ENCODE data around the gene ADAM15.

ADAM15 gene

DNA sequence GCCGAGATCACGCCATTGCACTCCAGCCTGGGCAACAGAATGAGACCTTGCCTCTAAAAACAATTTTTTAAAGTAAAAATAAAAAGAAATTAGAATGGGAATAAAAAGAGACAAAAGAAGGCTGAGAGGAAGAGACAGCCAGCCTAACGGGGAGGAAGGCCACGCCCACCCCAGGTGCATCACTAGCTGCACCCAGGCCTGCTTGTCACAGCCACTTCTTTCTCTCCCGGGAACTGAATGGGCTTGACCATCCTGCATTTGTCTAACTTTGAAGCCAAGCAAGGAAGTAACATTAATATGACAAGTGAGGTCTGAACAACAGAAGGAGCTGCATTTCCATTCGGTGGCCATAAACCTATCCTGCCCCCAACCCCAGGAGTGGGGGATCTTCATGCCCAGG, 55.7 kb downstream of the ADAM15 start:
- H3K79me2 ChIP-seq (ENCODE audit: low read length): no peaks in the 10 kb centered on the region
- no peak overlapping the region for H2AFZ ChIP-seq (ENCODE audit: low read depth, low read length)
- H3K9ac ChIP-seq (ENCODE audit: low read length): no peak overlapping the region
- 0 out of 2 replicates have a peak, but pooled peaks cover 4% of the 10 kb centered on the region for H3K4me1 ChIP-seq (ENCODE audit: low read length)
- no peaks in the 10 kb centered on the region for H3K36me3 ChIP-seq (replicated peaks; ENCODE audit: low read depth, low read length)
- H3K4me2 ChIP-seq (ENCODE audit: low read length): no peak overlapping the region
- no peak overlapping the region for H3K27ac ChIP-seq (ENCODE audit: low read length)
- no peaks in the 10 kb centered on the region for H4K20me1 ChIP-seq (ENCODE audit: insufficient read depth, low read length)
- no peak for TF ChIP-seq EZH2phosphoT487 (IDR thresholded peaks at IDR 0.05; ENCODE audit: low read depth)
- TF ChIP-seq, protein P1, sequence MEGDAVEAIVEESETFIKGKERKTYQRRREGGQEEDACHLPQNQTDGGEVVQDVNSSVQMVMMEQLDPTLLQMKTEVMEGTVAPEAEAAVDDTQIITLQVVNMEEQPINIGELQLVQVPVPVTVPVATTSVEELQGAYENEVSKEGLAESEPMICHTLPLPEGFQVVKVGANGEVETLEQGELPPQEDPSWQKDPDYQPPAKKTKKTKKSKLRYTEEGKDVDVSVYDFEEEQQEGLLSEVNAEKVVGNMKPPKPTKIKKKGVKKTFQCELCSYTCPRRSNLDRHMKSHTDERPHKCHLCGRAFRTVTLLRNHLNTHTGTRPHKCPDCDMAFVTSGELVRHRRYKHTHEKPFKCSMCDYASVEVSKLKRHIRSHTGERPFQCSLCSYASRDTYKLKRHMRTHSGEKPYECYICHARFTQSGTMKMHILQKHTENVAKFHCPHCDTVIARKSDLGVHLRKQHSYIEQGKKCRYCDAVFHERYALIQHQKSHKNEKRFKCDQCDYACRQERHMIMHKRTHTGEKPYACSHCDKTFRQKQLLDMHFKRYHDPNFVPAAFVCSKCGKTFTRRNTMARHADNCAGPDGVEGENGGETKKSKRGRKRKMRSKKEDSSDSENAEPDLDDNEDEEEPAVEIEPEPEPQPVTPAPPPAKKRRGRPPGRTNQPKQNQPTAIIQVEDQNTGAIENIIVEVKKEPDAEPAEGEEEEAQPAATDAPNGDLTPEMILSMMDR (IDR thresholded peaks at IDR 0.05; ENCODE audit: low read depth, low read length): no peak
- H3K9me3 ChIP-seq (ENCODE audit: insufficient read depth, low read length): no peaks in the 10 kb centered on the region
- H3K4me3 ChIP-seq (ENCODE audit: low read length): no peak overlapping the region
- peaks cover 19% of the 10 kb centered on the region for H3K27me3 ChIP-seq (ENCODE audit: low read depth, low read length)

DNA sequence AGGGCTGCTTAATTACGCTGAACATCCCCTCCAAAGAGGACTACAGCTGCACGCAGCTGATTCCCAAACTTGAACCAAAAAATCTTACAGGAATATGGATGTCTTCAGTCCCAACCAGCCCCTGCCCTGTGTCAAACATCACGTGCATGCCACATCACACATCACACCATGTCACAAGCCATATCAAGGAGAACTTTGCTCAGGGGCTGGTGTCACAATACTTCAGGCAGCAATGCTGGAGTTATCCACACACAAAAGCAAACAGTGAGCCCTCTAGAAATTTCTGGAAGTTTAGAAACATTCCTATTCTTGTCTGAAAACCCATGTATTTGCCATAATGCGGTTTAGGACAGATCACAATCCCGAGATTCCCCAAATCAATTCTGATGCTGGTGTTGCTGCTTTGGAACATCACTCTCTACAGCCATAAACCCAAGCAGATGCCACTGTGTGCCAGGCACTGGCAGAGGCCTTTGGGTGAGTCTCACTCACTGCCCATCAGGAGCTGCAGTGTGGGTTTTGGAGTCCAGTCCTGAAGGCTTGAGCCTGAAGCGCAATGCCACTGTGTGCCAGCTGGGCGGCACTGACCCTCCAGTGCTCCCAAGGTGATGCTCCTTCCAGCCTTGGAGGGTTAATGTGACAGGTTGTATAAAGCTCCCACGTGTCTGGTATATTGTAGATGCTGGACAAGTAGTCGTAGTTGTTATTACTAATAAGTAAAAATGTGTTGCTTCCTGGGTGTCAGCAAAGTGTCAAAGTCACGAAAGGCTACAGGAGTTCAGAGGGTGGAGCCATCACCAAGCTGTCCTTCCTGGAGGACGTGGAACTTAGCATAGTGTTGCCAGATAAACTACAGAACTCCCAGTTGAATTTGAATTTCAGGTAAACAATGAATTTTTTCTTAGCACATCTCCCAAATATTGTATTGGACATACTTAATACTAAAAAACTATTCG, 56.5 kb downstream of the ADAM15 start:
- H3K4me1 ChIP-seq (ENCODE audit: low read length): 0 out of 2 replicates have a peak, but pooled peaks cover 4% of the 10 kb centered on the region
- TF ChIP-seq, protein P1 (IDR thresholded peaks at IDR 0.05; ENCODE audit: low read depth, low read length): no peak
- TF ChIP-seq EZH2phosphoT487 (IDR thresholded peaks at IDR 0.05; ENCODE audit: low read depth): no peak
- no peaks in the 10 kb centered on the region for H4K20me1 ChIP-seq (ENCODE audit: insufficient read depth, low read length)
- H2AFZ ChIP-seq (ENCODE audit: low read depth, low read length): no peak overlapping the region
- H3K9ac ChIP-seq (ENCODE audit: low read length): no peak overlapping the region
- H3K27ac ChIP-seq (ENCODE audit: low read length): no peak overlapping the region
- H3K4me3 ChIP-seq (ENCODE audit: low read length): no peak overlapping the region
- no peaks in the 10 kb centered on the region for H3K9me3 ChIP-seq (ENCODE audit: insufficient read depth, low read length)
- no peaks in the 10 kb centered on the region for H3K36me3 ChIP-seq (replicated peaks; ENCODE audit: low read depth, low read length)
- peaks cover 19% of the 10 kb centered on the region for H3K27me3 ChIP-seq (ENCODE audit: low read depth, low read length)
- H3K4me2 ChIP-seq (ENCODE audit: low read length): no peak overlapping the region
- no peaks in the 10 kb centered on the region for H3K79me2 ChIP-seq (ENCODE audit: low read length)

DNA sequence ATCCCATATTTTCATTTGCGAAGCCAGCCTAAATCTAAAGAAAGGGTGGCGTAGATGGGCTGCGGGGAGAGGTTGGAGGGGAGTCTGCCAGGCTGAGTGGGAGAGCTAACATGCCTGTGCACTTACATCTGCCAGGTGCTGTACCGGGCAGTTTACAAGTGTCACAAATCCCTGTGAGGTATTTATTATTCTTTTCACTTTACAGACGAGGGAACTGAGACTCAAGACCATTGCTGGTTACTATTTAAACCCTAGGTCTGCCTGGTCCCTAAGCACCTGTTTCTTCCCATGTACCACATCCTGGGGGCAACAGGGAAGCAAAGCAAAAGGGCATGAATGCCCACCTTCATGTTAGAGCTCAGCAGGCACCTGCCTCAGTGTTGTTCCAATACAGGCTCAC, 57.2 kb downstream of the ADAM15 start:
- H3K9me3 ChIP-seq (ENCODE audit: insufficient read depth, low read length): no peaks in the 10 kb centered on the region
- no peak for TF ChIP-seq EZH2phosphoT487 (IDR thresholded peaks at IDR 0.05; ENCODE audit: low read depth)
- TF ChIP-seq, protein P1 (IDR thresholded peaks at IDR 0.05; ENCODE audit: low read depth, low read length): no peak
- H3K9ac ChIP-seq (ENCODE audit: low read length): no peak overlapping the region
- peaks cover 19% of the 10 kb centered on the region for H3K27me3 ChIP-seq (ENCODE audit: low read depth, low read length)
- H3K4me3 ChIP-seq (ENCODE audit: low read length): no peak overlapping the region
- no peak overlapping the region for H2AFZ ChIP-seq (ENCODE audit: low read depth, low read length)
- H3K27ac ChIP-seq (ENCODE audit: low read length): no peak overlapping the region
- H3K79me2 ChIP-seq (ENCODE audit: low read length): no peaks in the 10 kb centered on the region
- H3K4me2 ChIP-seq (ENCODE audit: low read length): no peak overlapping the region
- 0 out of 2 replicates have a peak, but pooled peaks cover 4% of the 10 kb centered on the region for H3K4me1 ChIP-seq (ENCODE audit: low read length)
- no peaks in the 10 kb centered on the region for H3K36me3 ChIP-seq (replicated peaks; ENCODE audit: low read depth, low read length)
- H4K20me1 ChIP-seq (ENCODE audit: insufficient read depth, low read length): no peaks in the 10 kb centered on the region

DNA sequence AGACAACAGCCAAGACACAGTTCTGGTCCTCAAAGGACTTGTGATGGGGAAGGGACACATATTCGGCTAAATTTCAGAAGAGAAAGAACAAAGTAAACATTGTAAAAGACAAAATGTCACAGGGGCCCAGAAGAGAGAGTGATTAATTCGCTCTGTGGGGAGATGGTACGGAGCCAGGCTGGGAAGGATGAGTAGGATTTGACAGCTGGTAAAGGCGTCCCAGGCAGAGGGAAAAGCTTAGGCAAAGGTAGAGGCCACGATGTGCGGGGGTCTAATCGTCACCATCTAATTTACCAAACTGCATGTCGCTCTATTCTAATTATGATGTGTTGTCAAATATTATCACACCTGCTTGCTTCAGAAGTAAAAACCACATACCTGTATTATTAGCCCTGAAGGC, 59.3 kb downstream of the ADAM15 start:
- no peaks in the 10 kb centered on the region for H4K20me1 ChIP-seq (ENCODE audit: insufficient read depth, low read length)
- H3K4me2 ChIP-seq (ENCODE audit: low read length): no peak overlapping the region
- no peaks in the 10 kb centered on the region for H3K36me3 ChIP-seq (replicated peaks; ENCODE audit: low read depth, low read length)
- no peaks in the 10 kb centered on the region for H3K79me2 ChIP-seq (ENCODE audit: low read length)
- no peaks in the 10 kb centered on the region for H3K9me3 ChIP-seq (ENCODE audit: insufficient read depth, low read length)
- H3K9ac ChIP-seq (ENCODE audit: low read length): no peak overlapping the region
- no peak overlapping the region for H3K27ac ChIP-seq (ENCODE audit: low read length)
- H3K4me3 ChIP-seq (ENCODE audit: low read length): no peak overlapping the region
- no peak for TF ChIP-seq EZH2phosphoT487 (IDR thresholded peaks at IDR 0.05; ENCODE audit: low read depth)
- TF ChIP-seq, protein P1 (IDR thresholded peaks at IDR 0.05; ENCODE audit: low read depth, low read length): no peak
- no peak overlapping the region for H2AFZ ChIP-seq (ENCODE audit: low read depth, low read length)
- H3K27me3 ChIP-seq (ENCODE audit: low read depth, low read length): peaks cover 13% of the 10 kb centered on the region; the same call in 1 of the 2 replicates
- H3K4me1 ChIP-seq (ENCODE audit: low read length): 0 out of 2 replicates have a peak, but pooled peaks cover 4% of the 10 kb centered on the region
